Measurements from ENCODE around the gene TCERG1L. TPM values are rescaled to one million over a fixed set of nuclear protein-coding genes. Genes with fewer than 3 reads are reported as not detected.

The TCERG1L gene
- total RNA-seq, 1 donor from 2014 or later, result not detected

GRCh38 chr10:131072651-131073468, 238.7 kb downstream of the TCERG1L start:
- DNase-seq (ENCODE audit: low read depth in 2 of 2), result no peak

- no peak for DNase-seq (ENCODE audit: low read depth in 2 of 2)
Measured at GRCh38 chr10:131071721-131072120, 239.8 kb downstream of the TCERG1L start.

GRCh38 chr10:131070856-131071255, 240.7 kb downstream of the TCERG1L start:
- DNase-seq (ENCODE audit: low read depth in 2 of 2), result no peak

GRCh38 chr10:131068760-131069159, 242.8 kb downstream of the TCERG1L start:
- DNase-seq (ENCODE audit: low read depth in 2 of 2), result no peak

GRCh38 chr10:131068311-131068710, 243.2 kb downstream of the TCERG1L start:
- no peak for DNase-seq (ENCODE audit: low read depth in 2 of 2)

- DNase-seq (ENCODE audit: low read depth in 2 of 2), result no peak
Measured at GRCh38 chr10:131067690-131068089, 243.8 kb downstream of the TCERG1L start.

- no peak for DNase-seq (ENCODE audit: low read depth in 2 of 2)
Measured at GRCh38 chr10:131065673-131066305, 245.7 kb downstream of the TCERG1L start.

- DNase-seq (ENCODE audit: low read depth in 2 of 2), result no peak
Measured at GRCh38 chr10:131063311-131063710, 248.2 kb downstream of the TCERG1L start.

- no peak for DNase-seq (ENCODE audit: low read depth in 2 of 2)
Measured at GRCh38 chr10:131062621-131063260, 248.8 kb downstream of the TCERG1L start.

- no peak for DNase-seq (ENCODE audit: low read depth in 2 of 2)
Measured at GRCh38 chr10:131061216-131061615, 250.3 kb downstream of the TCERG1L start.

- no peak for DNase-seq (ENCODE audit: low read depth in 2 of 2)
Measured at GRCh38 chr10:131059881-131060280, 251.6 kb downstream of the TCERG1L start.

GRCh38 chr10:131058799-131059198, 252.7 kb downstream of the TCERG1L start:
- DNase-seq (ENCODE audit: low read depth in 2 of 2), result no peak

GRCh38 chr10:131056781-131057180, 254.7 kb downstream of the TCERG1L start:
- DNase-seq (ENCODE audit: low read depth in 2 of 2), result no peak

GRCh38 chr10:131056091-131056579, 255.4 kb downstream of the TCERG1L start:
- DNase-seq (ENCODE audit: low read depth in 2 of 2), result no peak

GRCh38 chr10:131055437-131055836, 256.1 kb downstream of the TCERG1L start:
- no peak for DNase-seq (ENCODE audit: low read depth in 2 of 2)

GRCh38 chr10:131053192-131053591, 258.3 kb downstream of the TCERG1L start:
- no peak for DNase-seq (ENCODE audit: low read depth in 2 of 2)

GRCh38 chr10:131050162-131050766, 261.3 kb downstream of the TCERG1L start:
- no peak for DNase-seq (ENCODE audit: low read depth in 2 of 2)

GRCh38 chr10:131049016-131049415, 262.5 kb downstream of the TCERG1L start:
- DNase-seq (ENCODE audit: low read depth in 2 of 2), result no peak

GRCh38 chr10:131048606-131049005, 262.9 kb downstream of the TCERG1L start:
- no peak for DNase-seq (ENCODE audit: low read depth in 2 of 2)

- DNase-seq (ENCODE audit: low read depth in 2 of 2), result no peak
Measured at GRCh38 chr10:131047501-131047900, 264.0 kb downstream of the TCERG1L start.

- DNase-seq (ENCODE audit: low read depth in 2 of 2), result no peak
Measured at GRCh38 chr10:131046194-131046593, 265.3 kb downstream of the TCERG1L start.
